Kidney (tissue), 14 donors: ENCODE measurements around the gene ANKRD53. TPM values are rescaled to one million over a fixed set of nuclear protein-coding genes. Genes with fewer than 3 reads are reported as not detected.

Experiments used
- DNase-seq, 5 donors: peaks; one replicate each; pipeline ENCODE4 v3.0.0-alpha.2; 2013 to 2020
- FAIRE-seq: peaks from 2 replicates; lab custom pipeline; 2012; peaks lifted over from hg19 to GRCh38; lab: Jason Lieb, UNC
- H3K27ac ChIP-seq, 2 donors: one replicate each; pipeline ENCODE4 v1.7.0; 2013; ENCODE audit warnings: low read depth in 2 of 2, low read length in 2 of 2, inconsistent platforms in 1 of 2
- H3K27me3 ChIP-seq: one replicate; pipeline ENCODE4 v1.7.1; 2013; ENCODE audit warnings: low read length, inconsistent platforms; ENCODE audit not compliant: control insufficient read depth, insufficient read depth
- H3K36me3 ChIP-seq, 3 donors: one replicate each; pipeline versions ENCODE4 v1.7.0 to v1.7.1; 2013; ENCODE audit warnings: low read length in 3 of 3, control low read depth in 1 of 3, inconsistent platforms in 1 of 3; ENCODE audit not compliant: insufficient read depth in 3 of 3, control insufficient read depth in 2 of 3
- H3K4me1 ChIP-seq, 3 donors: one replicate each; pipeline versions ENCODE4 v1.7.0 to v1.7.1; 2013; ENCODE audit warnings: low read length in 3 of 3, inconsistent platforms in 1 of 3, low read depth in 1 of 3; ENCODE audit not compliant: control insufficient read depth in 2 of 3, insufficient read depth in 2 of 3
- H3K4me3 ChIP-seq, 3 donors: one replicate each; pipeline versions ENCODE4 v1.7.0 to v1.8.1; 2013; ENCODE audit warnings: low read length in 3 of 3, control low read depth in 1 of 3, inconsistent platforms in 1 of 3
- H3K9ac ChIP-seq, 3 donors: one replicate each; pipeline versions ENCODE4 v1.7.0 to v1.7.1; 2013; ENCODE audit warnings: low read length in 3 of 3, control low read depth in 1 of 3, inconsistent platforms in 1 of 3
- H3K9me3 ChIP-seq, 3 donors: one replicate each; pipeline versions ENCODE4 v1.7.0 to v1.7.1; 2013; ENCODE audit warnings: low read length in 3 of 3, control low read depth in 1 of 3, inconsistent platforms in 1 of 3; ENCODE audit not compliant: control insufficient read depth in 2 of 3, insufficient read depth in 1 of 3
- CTCF ChIP-seq: IDR thresholded peaks from 3 replicates; pipeline ENCODE4 v1.5.1; 2012; ENCODE audit warnings: mild to moderate bottlenecking, moderate library complexity, borderline replicate concordance; ENCODE audit not compliant: insufficient read depth; ENCODE audit errors: extremely low read depth
- intact Hi-C: fragments of 100-400 bp; cut with DNase I; formaldehyde crosslinking; loops from one replicate; pipeline ENCODE4 v1.11.1; 2022
- polyA plus RNA-seq: library from polyadenylated mRNA; stranded (reverse); fragments of 350-450 nt; fragmentation: Illumina TruSeq; extraction: RNeasy Lipid Tissue Mini Kit (QIAGEN cat#74804); gene quantifications from one replicate; pipeline ENCODE4 v1.2.3, GENCODE V29; 2014; ENCODE audit warnings: low read depth, low replicate concordance; ENCODE audit not compliant: insufficient read depth
- total RNA-seq: library from RNA; stranded (reverse); fragmentation: NEBNext Ultra II Directional; extraction: Animal tissue kit (Norgen Biotek cat#: 25700); gene quantifications from one replicate; pipeline ENCODE4 v1.2.1, GENCODE V29; 2021
- donor health status: control.
- donor health status: control.
- donor health status: control.
- donor health status: control.
- donor health status: control.
- donor health status: DM: yes; HTN: yes; CAD: no.
- donor health status: Normal renal cell carcinoma (clear cell type).

The ANKRD53 gene
- total and polyA plus RNA-seq, 2 donors from 2014 or later: 1.3 to 2.1 TPM

- Histone ChIP-seq H3K4me1 (no peaks in the 10 kb centered on the region), H3K9ac (no peak overlapping the region), H3K4me3 (no peak overlapping the region), H3K27me3 (no peaks in the 10 kb centered on the region), H3K9me3 (no peaks in the 10 kb centered on the region), H3K27ac (no peak overlapping the region), H3K36me3 (peaks cover 0 to 26% (median 25%) of the 10 kb centered on the region in 3 donors)
- FAIRE-seq: no peak
- no peak for DNase-seq
- TF ChIP-seq CTCF: no peak
- intact Hi-C loops: no loop called here
Observed at GRCh38 chr2:70987386-70987785, 9.0 kb downstream of the ANKRD53 start.

GRCh38 chr2:70988151-70988550 lies 9.7 kb downstream of the ANKRD53 start:
- peaks cover 0 to 26% (median 25%) of the 10 kb centered on the region in 3 donors for H3K36me3 ChIP-seq

GRCh38 chr2:70988726-70989648 lies 10.6 kb downstream of the ANKRD53 start:
- DNase-seq (no peak), FAIRE-seq (no peak)
- Histone ChIP-seq H3K27ac (no peak overlapping the region), H3K27me3 (no peaks in the 10 kb centered on the region), H3K9ac (no peak overlapping the region), H3K4me3 (no peak overlapping the region), H3K9me3 (no peaks in the 10 kb centered on the region), H3K4me1 (peaks cover 0 to 12% (median 9%) of the 10 kb centered on the region in 3 donors), H3K36me3 (peaks cover 0 to 26% (median 25%) of the 10 kb centered on the region in 3 donors)
- no peak for TF ChIP-seq CTCF
- intact Hi-C loops: no loop called here

More at GRCh38 chr2:70988151-70988550, 9.7 kb downstream of the ANKRD53 start:
- H3K9me3 ChIP-seq: no peaks in the 10 kb centered on the region
- no peak overlapping the region for H3K9ac ChIP-seq
- DNase-seq: peak in 1 of 5 donors; percentile 4
- no peak overlapping the region for H3K4me3 ChIP-seq
- no peak for TF ChIP-seq CTCF
- intact Hi-C loops: no loop called here
- H3K27ac ChIP-seq: no peak overlapping the region
- H3K4me1 ChIP-seq: peaks cover 0 to 4% (median 4%) of the 10 kb centered on the region in 3 donors
- H3K27me3 ChIP-seq: no peaks in the 10 kb centered on the region
- no peak for FAIRE-seq
